Transverse colon (tissue), 4 donors: ENCODE results near the gene TRAIP. TPM values are rescaled to one million over a fixed set of nuclear protein-coding genes. Genes with fewer than 3 reads are reported as not detected.
A peak's percentile ranks its signal among the peaks of the same experiment; 100 is the strongest.
"Not testable (repeated sequence)": the region's sequence is repeated elsewhere in the genome, so short reads cannot be mapped to it uniquely, and the experiment has no call there.

ENCODE experiments used
- DNase-seq: peaks from one replicate; pipeline ENCODE4 v3.0.0-alpha.2; 2019
- H3K27ac ChIP-seq, 4 donors: fragments of 200-600 bp; sonication (generic); 2 replicates each; pipeline ENCODE4 v1.5.1; 2016 to 2018; ENCODE audit warnings: inconsistent platforms in 4 of 4
- H3K27me3 ChIP-seq: fragments of 200-600 bp; sonication (generic); 2 replicates; pipeline ENCODE4 v1.5.1; 2017; ENCODE audit warnings: inconsistent platforms
- H3K36me3 ChIP-seq, 4 donors: fragments of 200-600 bp; sonication (generic); 2 replicates each; pipeline ENCODE4 v1.5.1; 2017 to 2019; ENCODE audit warnings: inconsistent platforms in 4 of 4
- H3K4me1 ChIP-seq, 4 donors: fragments of 200-600 bp; sonication (generic); 2 replicates each; pipeline ENCODE4 v1.5.1; 2017 to 2020; ENCODE audit warnings: inconsistent platforms in 4 of 4
- H3K4me3 ChIP-seq, 4 donors: fragments of 200-600 bp; sonication (generic); 1 replicate in 1 of 4; 2 replicates in 3 of 4; pipeline versions ENCODE4 v1.5.1 to v1.6.1; 2017 to 2019; ENCODE audit warnings: inconsistent platforms in 4 of 4
- H3K9me3 ChIP-seq, 2 donors: fragments of 200-600 bp; sonication (generic); 2 replicates each; pipeline ENCODE4 v1.5.1; 2017 to 2019; ENCODE audit warnings: inconsistent platforms in 2 of 2
- EP300 ChIP-seq: sonication (generic); formaldehyde crosslinking; IDR thresholded peaks from one replicate; pipeline ENCODE4 v1.6.1; 2017; ENCODE audit warnings: antibody characterized with exemption, low read depth
- POLR2A ChIP-seq: fragments of 450-650 bp; IDR thresholded peaks from one replicate; pipeline ENCODE4 v1.6.1; 2016; ENCODE audit warnings: antibody characterized with exemption, mild to moderate bottlenecking, moderate library complexity
- POLR2AphosphoS5 ChIP-seq, 3 donors: sonication (generic); formaldehyde crosslinking; IDR thresholded peaks; one replicate each; pipeline ENCODE4 v1.6.1; 2016; ENCODE audit warnings: antibody characterized with exemption in 3 of 3
- WGBS, 2 donors: methylation state at CpG; one replicate each; pipeline ENCODE4 v1.1.5; 2018; ENCODE audit warnings: low coverage in 1 of 2; 5-methylcytosine and 5-hydroxymethylcytosine counted together
- in situ Hi-C, 4 donors: fragments of 200-750 bp; cut with MboI; loops; one replicate each; pipeline versions ENCODE4 v1.15.0 to v1.15.1; 2017; ENCODE audit warnings: low sequenced_read_pairs in 3 of 4, low pct_ligation_motif_present in 1 of 4, low pct_unique_long_range_greater_than_20kb in 1 of 4
- intact Hi-C: fragments of 100-400 bp; cut with DNase I; formaldehyde crosslinking; loops from one replicate; pipeline ENCODE4 v1.15.1; 2023; ENCODE audit warnings: low total_unique reads
- small RNA-seq, 4 donors: library from RNA; depleted of rRNA; stranded (forward); fragments of <200 nt; gene quantifications; one replicate each; pipeline ENCODE3, GENCODE V24; 2016
- total RNA-seq, 4 donors: library from RNA; depleted of rRNA; stranded (reverse); fragments of >200 nt; gene quantifications; one replicate each; pipeline ENCODE4 v1.1.0, GENCODE V29; 2016
- TF ChIP-seq, protein P1 (sequence below), 5 experiments: fragments of 200-600 bp in 3 of 5; fragments of 450-650 bp in 2 of 5; sonication (generic) in 3 of 5; IDR thresholded peaks; 1 replicate in 2 of 5; 2 replicates in 3 of 5; pipeline ENCODE4 v1.5.1; 2016 to 2017; ENCODE audit warnings: antibody characterized with exemption in 5 of 5, inconsistent platforms in 3 of 5, mild to moderate bottlenecking in 2 of 5, moderate library complexity in 1 of 5

The TRAIP gene
- total RNA-seq, 4 donors from 2014 or later = 1.2 to 1.7 (median 1.6) TPM

DNA sequence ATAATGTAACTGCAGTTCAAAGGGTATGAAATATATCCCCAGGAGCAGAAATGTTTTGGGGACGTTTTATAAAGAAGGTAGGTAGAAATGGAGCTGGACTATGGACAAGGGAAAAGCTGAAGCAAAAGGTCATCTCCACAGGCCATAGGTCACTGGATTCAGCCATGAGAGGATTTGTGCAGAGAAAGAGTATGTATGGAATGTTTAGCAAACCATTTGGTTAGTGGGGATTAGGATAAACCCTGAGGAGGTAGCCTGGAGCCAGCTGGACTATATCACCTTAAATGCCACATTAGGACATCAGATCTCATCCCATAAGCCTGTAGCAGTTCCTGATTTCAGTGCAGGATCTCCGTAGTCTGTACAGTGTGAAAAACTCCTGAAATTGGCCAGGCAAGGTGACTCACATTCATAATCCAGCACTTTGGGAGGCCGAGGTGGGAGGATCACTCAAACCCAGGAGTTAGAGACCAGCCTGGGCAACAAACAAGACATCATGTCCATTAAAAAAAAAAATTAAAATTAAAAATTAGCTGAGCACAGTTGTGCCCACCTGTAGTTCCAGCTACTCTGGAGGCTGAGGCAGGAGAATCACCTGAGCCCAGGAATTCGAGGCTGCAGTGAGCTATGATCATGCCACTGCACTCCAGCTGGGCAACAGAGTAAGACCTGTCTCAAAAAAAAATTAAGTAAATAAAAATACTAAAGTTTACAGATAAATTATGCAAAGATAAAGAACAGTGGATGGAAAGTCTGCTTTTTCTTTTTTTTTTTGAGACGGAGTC lies 74.8 kb downstream of the TRAIP start:
- in situ Hi-C loops = no loop called here
- no peak for DNase-seq
- WGBS, 2 donors = 71 to 74% methylated on average over 2 to 5 of the region's 5 CpGs
- no peak overlapping the region for H3K4me3 ChIP-seq
- H3K27ac ChIP-seq = no peak overlapping the region
- TF ChIP-seq, protein P1, sequence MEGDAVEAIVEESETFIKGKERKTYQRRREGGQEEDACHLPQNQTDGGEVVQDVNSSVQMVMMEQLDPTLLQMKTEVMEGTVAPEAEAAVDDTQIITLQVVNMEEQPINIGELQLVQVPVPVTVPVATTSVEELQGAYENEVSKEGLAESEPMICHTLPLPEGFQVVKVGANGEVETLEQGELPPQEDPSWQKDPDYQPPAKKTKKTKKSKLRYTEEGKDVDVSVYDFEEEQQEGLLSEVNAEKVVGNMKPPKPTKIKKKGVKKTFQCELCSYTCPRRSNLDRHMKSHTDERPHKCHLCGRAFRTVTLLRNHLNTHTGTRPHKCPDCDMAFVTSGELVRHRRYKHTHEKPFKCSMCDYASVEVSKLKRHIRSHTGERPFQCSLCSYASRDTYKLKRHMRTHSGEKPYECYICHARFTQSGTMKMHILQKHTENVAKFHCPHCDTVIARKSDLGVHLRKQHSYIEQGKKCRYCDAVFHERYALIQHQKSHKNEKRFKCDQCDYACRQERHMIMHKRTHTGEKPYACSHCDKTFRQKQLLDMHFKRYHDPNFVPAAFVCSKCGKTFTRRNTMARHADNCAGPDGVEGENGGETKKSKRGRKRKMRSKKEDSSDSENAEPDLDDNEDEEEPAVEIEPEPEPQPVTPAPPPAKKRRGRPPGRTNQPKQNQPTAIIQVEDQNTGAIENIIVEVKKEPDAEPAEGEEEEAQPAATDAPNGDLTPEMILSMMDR (IDR thresholded peaks at IDR 0.05) = no peak
- no peak for TF ChIP-seq POLR2AphosphoS5 (IDR thresholded peaks at IDR 0.05)
- no peak for TF ChIP-seq POLR2A
- intact Hi-C loops = no loop called here
- H3K27me3 ChIP-seq = no peaks in the 10 kb centered on the region
- H3K4me1 ChIP-seq = peaks cover 22 to 52% (median 32%) of the 10 kb centered on the region in 4 donors
- no peaks in the 10 kb centered on the region for H3K36me3 ChIP-seq
- no peaks in the 10 kb centered on the region for H3K9me3 ChIP-seq

DNA sequence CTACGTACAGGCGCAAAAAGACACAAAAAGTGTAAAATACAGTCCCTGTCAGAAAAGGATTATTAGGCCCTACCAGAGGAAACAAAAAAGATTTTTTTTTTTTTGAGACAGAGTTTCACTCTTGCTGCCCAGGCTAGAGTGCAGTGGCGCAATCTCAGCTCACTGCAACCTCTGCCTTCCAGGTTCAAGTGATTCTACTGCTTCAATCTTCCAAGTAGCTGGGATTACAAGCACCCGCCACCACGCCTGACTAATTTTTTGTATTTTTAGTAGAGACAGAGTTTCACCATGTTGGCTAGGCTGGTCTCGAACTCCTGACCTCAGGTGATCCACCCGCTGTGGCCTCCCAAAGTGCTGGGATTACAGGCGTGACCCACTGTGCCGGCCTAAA lies 75.4 kb downstream of the TRAIP start:
- in situ Hi-C loops, DNase-seq, H3K4me3 ChIP-seq, H3K9me3 ChIP-seq, H3K36me3 ChIP-seq, intact Hi-C loops, H3K27me3 ChIP-seq, H3K27ac ChIP-seq: not testable (repeated sequence)
- peaks cover 22 to 52% (median 32%) of the 10 kb centered on the region in 4 donors for H3K4me1 ChIP-seq
- WGBS, 2 donors = 80 to 89% methylated on average over 9 of the region's 9 CpGs

DNA sequence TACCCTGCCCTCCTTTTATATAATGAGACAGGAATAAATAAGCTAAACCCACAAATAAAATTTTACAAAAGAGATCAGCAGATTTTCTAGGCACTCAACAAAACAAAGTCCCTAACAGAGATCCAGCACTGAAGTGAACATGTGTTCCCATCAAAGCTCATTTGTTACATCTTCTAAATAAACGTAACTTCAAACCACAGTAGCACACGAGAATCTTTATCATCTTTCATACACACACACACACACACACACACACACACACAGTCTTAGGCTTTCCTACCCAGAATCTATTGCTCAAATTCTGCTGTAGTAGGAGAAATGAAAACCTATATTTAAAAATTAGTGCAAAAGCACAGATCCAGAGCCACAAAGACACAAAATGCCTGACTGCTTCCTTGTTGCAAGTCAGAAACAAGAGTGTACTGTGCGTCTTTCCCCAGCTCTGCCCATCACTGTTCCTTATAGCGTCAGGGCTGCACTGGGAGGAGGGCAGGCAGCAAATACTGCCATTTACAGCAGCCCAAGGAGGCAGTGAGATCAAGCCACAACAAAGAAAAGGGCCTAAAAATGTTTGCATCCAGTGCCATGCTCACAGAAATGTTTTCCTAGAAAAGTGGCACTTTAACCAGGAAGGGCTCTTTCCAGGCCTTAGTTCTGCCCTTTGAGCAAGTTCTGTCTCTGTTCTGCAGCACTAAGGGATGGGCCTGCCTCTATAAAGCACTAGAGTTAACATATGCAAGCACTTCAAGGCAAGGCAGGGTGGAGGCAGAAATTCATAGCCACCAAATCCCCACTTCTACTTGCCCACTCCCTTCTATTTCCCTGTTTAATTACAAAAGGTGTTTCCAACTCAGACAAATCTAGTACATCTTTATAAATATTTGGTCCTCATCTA lies 76.0 kb downstream of the TRAIP start:
- H3K4me1 ChIP-seq = peaks cover 18 to 52% (median 31%) of the 10 kb centered on the region in 4 donors
- no peaks in the 10 kb centered on the region for H3K9me3 ChIP-seq
- 42 to 49% methylated on average over 4 of the region's 4 CpGs for WGBS, 2 donors
- H3K4me3 ChIP-seq = no peak overlapping the region
- no peak for DNase-seq
- H3K36me3 ChIP-seq = no peaks in the 10 kb centered on the region
- H3K27me3 ChIP-seq = no peaks in the 10 kb centered on the region
- intact Hi-C loops (no loop called here), in situ Hi-C loops (no loop called here)
- H3K27ac ChIP-seq = peak overlapping the region in 1 of 4 donors; percentile 44
- TF ChIP-seq EP300 (no peak), POLR2AphosphoS5 (IDR thresholded peaks at IDR 0.05) (no peak), POLR2A (no peak)
- TF ChIP-seq, protein P1 (IDR thresholded peaks at IDR 0.05) = no peak

DNA sequence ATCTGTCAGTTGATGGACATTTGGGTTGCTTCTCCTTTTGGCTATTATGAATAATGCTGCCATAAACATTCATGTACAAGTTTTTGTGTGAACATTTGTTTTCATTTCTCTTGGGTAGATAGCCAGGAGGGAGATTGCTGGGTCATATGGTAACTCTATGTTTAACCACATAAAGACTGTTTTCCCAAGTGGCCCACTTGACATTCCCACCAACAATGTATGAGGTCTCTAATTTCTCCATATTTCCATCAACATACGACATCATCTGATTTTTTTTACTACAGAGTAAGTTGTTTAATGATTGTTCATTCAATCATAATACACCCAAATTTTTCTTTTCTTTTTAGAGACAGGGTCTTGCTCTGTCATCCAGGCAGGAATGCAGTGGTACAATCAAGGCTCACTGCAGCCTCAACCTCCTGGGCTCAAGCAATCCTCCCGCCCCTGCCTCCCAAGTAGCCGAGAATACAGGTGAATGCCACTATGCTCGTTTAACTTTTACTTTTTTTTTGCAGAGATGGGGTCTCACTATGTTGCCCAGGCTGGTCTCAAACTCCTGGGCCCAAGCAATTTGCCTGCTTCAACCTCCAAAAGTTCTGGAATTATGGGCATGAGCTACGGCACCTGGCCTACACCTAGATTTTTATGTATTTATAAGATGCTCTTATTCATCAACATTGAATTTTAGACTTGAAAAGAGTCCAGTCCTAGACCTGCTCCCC lies 76.8 kb downstream of the TRAIP start:
- no peak overlapping the region for H3K4me3 ChIP-seq
- in situ Hi-C loops (no loop called here), intact Hi-C loops (no loop called here)
- peaks cover 13 to 52% (median 29%) of the 10 kb centered on the region in 4 donors for H3K4me1 ChIP-seq
- no peaks in the 10 kb centered on the region for H3K36me3 ChIP-seq
- TF ChIP-seq POLR2A = no peak
- TF ChIP-seq, protein P1 (IDR thresholded peaks at IDR 0.05) = no peak
- no peak for TF ChIP-seq EP300
- no peak for TF ChIP-seq POLR2AphosphoS5 (IDR thresholded peaks at IDR 0.05)
- H3K9me3 ChIP-seq = no peaks in the 10 kb centered on the region
- WGBS, 2 donors = 90 to 94% methylated on average over 5 of the region's 5 CpGs
- no peaks in the 10 kb centered on the region for H3K27me3 ChIP-seq
- H3K27ac ChIP-seq = no peak overlapping the region
- no peak for DNase-seq

Small RNAs within 50 kb of the gene (small RNA-seq; reads per million reads assigned to genes)
- gene RN7SL217P = 0 reads per million in 4 donors

Other genes starting within 250 kb of the TRAIP start
- 100 to 1,000 TPM in 3 of 4 donors, 10 to 100 TPM in 1; 53.9 to 151 (median 116) TPM for gene APEH, start 182.2 kb downstream of the TRAIP start, total RNA-seq
- 100 to 1,000 TPM in 1 of 4 donors, 10 to 100 TPM in 3; 12.2 to 116 (median 15.1) TPM for gene MST1, start 167.1 kb downstream of the TRAIP start, total RNA-seq
- gene RNF123, start 167.0 kb downstream of the TRAIP start, total RNA-seq = 10 to 100 TPM; 34.6 to 99.5 (median 52.1) TPM
- under 1 TPM in 2 of 4 donors, not detected in 2; 0.68 to 0.79 TPM for gene AMIGO3, start 136.9 kb downstream of the TRAIP start, total RNA-seq
- 10 to 100 TPM; 37.2 to 53.9 (median 44.2) TPM for gene GMPPB, start 132.6 kb downstream of the TRAIP start, total RNA-seq
- gene IP6K1, start 70.0 kb downstream of the TRAIP start, total RNA-seq = 10 to 100 TPM; 20.5 to 40.7 (median 39.7) TPM
- not detected for gene CDHR4, start 56.7 kb downstream of the TRAIP start, total RNA-seq
- gene INKA1, start 53.3 kb downstream of the TRAIP start, total RNA-seq = 1 to 10 TPM in 2 of 4 donors, not detected in 2; 1.4 to 1.5 TPM
- 100 to 1,000 TPM in 1 of 4 donors, 10 to 100 TPM in 3; 77.5 to 112 (median 94.0) TPM for gene UBA7, start 42.6 kb downstream of the TRAIP start, total RNA-seq
- under 1 TPM in 1 of 4 donors, not detected in 3; 0.14 TPM for gene CAMKV, start 13.3 kb upstream of the TRAIP start, total RNA-seq
- 100 to 1,000 TPM in 3 of 4 donors, 10 to 100 TPM in 1; 92.8 to 323 (median 138) TPM for gene MST1R, start 47.3 kb upstream of the TRAIP start, total RNA-seq
- 10 to 100 TPM in 1 of 4 donors, 1 to 10 TPM in 2, under 1 TPM in 1; 0.80 to 10.5 (median 8.7) TPM for gene MON1A, start 73.2 kb upstream of the TRAIP start, total RNA-seq
- 100 to 1,000 TPM in 3 of 4 donors, 10 to 100 TPM in 1; 89.7 to 256 (median 152) TPM for gene RBM6, start 83.6 kb upstream of the TRAIP start, total RNA-seq
- gene RBM5, start 232.4 kb upstream of the TRAIP start, total RNA-seq = 100 to 1,000 TPM; 238 to 391 (median 304) TPM